OCI-M2 (cell line): Measurements from ENCODE around the gene PTCHD4.
"Not testable (repeated sequence)": the region's sequence is repeated elsewhere in the genome, so short reads cannot be mapped to it uniquely, and the experiment has no call there.

Experiments
- DNase-seq: peaks from one replicate; lab custom pipeline; 2025; ENCODE audit not compliant: unreplicated experiment; lab: John Stamatoyannopoulos, UW

The PTCHD4 gene

GRCh38 chr6:48111143-48111506, at the start of gene PTCHD4:
PTCHD4 (minus strand) TSS chr6:48111197; CDS start chr6:48068957, 42,240 bp downstream.
- DNase-seq = no peak

- DNase-seq = no peak
These were observed 40.1 kb upstream of the PTCHD4 start for GRCh38 chr6:48151142-48151541.

DNA sequence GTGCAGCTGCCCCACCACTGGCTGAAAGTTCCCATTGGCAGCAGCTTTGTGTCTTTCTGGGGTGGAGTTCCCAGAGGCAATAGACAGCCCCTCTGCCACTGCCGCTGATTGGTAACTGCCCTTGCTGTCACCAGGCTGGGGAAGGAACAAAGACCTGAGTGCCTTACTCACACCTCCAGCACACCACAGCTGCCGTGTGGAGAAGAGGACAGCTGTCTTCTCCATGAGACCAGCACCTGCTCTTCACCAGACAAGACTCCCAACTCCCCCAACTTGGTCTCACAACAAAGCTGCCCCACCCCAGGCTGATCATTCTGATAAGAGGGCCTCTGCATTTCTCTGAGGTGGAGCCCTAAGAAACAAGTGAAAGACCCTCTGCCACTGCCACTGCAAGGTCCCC, 39.7 kb upstream of the PTCHD4 start:
- DNase-seq = no peak

- DNase-seq = no peak
These were observed 36.1 kb upstream of the PTCHD4 start for GRCh38 chr6:48147051-48147450.

GRCh38 chr6:48144021-48144420, 33.0 kb upstream of the PTCHD4 start:
- DNase-seq = no peak

DNA sequence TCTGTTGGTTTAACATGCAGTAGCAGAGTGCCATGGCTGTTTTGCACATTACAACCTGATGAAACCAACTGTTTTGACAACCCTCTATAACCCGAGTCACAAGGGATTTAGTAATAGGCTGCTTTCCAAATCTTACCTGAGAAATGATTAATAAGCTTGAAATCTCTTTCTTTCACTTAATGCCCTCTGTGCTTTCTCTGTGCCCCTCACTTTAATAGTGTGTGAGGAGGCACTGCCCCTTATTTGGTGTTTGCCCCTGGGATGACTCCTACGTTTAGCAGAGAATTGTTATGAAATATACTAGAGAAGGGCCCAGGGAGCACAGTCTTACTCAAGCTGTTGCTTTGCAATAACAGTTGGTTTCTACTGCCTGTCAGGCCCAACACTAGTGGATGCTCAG, 31.0 kb upstream of the PTCHD4 start:
- no peak for DNase-seq

DNA sequence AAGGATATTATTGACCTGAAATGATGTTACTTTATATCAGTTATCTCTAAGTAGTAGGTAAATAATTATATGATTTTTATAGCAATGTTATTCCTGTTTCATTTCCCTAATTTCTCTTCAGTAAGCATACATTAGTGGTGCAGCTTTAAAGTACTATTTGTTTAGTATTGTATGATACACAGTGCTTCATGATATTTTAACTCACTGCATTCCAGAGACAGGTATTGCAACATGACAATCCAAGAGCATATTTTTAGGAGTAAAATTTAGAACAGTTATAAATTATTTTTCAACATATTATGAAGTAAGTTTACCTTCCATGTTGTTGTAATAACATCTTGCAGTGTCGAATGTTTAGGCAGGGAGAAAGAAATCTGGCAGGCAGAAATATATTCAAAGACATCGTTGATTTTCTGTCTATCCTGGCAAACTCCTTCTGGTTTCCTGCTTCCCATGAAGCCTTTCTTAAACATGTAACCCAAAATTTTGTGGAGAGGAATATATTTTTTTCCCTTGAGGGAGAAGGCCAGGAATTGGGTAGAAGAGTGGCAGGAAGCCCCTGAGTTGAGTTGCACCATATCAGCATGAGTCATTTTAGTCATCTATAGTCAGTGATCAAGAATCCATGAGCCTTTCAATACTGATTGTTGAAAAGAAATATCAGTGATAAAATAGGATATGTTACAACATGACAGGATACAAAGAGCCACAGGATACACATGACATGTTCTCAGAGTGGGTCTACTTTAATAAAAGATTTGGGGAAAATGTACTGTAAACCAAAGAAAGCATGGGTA, 29.0 kb upstream of the PTCHD4 start:
- DNase-seq = no peak

- DNase-seq = no peak
These were observed 25.9 kb upstream of the PTCHD4 start for GRCh38 chr6:48136856-48137255.

DNA sequence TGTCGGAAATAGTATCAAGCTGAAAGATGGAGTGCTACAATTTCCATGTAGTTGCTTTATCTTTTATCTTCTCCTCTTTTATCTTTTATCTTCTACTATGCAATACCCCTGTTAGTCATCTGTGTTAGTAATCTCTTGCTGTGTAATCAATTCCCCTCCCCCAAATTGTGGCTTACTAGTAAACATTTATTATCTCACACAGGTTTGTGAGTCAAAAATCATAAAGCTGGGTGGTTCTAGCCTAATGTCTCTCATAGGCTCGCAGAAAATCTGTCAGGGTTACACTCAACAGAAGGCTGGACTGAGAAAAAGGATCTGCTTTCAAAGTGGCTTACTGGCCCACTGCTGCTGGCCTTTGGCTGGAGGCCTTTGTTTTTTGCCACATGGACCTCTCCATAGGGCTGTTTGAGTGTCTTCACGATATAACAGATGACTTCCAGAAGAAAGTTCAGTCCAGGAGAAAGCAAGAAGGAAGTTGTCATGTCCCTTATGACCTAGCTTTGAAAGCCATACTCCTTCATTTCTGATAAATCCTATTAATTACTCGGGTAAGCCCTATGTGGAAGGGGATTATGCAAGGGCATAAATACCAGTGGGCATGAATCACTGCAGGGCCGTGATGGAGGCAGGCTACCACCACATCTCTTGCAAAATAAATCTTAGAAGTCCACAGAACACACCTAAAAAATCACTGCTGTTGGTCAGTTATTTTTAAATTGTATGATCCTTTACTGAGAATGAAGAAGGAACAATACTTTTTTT, 24.5 kb upstream of the PTCHD4 start:
- DNase-seq = no peak

GRCh38 chr6:48134246-48134645, 23.2 kb upstream of the PTCHD4 start:
- no peak for DNase-seq

- no peak for DNase-seq
These were observed 12.6 kb upstream of the PTCHD4 start for GRCh38 chr6:48123601-48124000.

- not testable (repeated sequence) for DNase-seq
These were observed 11.2 kb upstream of the PTCHD4 start for GRCh38 chr6:48121983-48122749.

- DNase-seq = no peak
These were observed 6.0 kb upstream of the PTCHD4 start for GRCh38 chr6:48116699-48117645.

DNA sequence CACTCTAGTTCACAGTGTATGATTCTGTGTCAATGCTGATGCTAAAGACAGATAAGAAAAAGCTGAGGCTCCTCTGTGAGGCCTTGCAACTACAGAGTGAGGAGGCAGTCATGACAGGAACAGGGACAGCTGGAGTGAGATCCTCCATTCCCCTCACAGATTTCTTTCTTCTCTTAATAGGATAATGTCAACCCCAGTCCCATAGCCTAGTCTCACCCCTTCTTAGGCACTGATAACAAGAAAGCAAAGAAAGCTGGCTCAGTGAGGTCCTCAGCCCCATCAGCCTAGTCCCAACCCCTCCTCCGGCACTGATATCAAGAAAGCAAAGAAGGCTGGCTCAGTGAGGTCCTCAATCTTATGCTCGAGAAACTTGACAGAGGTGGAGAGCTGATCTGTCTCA, 2.1 kb upstream of the PTCHD4 start:
- DNase-seq = no peak

DNA sequence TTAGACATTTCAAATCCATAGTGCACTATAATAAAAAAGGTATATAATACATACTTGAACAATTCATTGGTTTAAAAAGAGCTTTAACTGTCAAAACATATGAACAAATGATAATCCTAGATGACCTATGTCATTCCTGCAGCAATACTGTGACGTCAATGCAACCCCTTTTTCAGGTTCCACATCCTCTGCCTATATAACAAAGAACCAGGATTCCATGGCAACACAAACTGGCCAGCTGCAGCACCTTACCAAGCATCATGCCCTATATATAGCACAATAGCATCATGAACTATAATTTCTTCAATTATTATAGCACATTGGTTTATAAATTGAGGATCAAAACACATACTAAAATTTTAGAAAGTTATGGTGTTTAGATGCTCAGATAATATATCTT, 578 bp upstream of the PTCHD4 start:
- DNase-seq = no peak

- no peak for DNase-seq
These were observed 408 bp downstream of the PTCHD4 start for GRCh38 chr6:48110436-48111142.

GRCh38 chr6:48109944-48110343, 1.1 kb downstream of the PTCHD4 start:
- DNase-seq = no peak

GRCh38 chr6:48102476-48103195, 8.4 kb downstream of the PTCHD4 start:
- DNase-seq = not testable (repeated sequence)

DNA sequence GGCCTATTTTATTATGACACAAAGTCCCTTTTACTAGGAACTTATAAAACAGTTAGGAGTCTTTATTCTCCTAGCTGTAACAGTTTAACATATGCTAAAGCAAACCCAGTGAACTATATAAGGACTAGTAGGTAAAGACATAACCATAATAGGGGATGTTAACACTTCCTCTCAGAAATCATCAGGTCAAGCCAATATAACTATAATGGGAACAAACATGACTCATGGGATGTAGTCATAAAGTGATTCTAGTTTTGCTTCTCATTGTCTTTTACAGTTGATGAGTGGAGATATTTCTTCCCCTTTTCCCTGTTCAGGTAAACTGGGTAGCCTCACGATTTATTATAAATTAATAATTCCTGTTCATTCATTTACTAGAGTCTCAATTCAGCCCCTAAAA, 9.7 kb downstream of the PTCHD4 start:
- no peak for DNase-seq

DNA sequence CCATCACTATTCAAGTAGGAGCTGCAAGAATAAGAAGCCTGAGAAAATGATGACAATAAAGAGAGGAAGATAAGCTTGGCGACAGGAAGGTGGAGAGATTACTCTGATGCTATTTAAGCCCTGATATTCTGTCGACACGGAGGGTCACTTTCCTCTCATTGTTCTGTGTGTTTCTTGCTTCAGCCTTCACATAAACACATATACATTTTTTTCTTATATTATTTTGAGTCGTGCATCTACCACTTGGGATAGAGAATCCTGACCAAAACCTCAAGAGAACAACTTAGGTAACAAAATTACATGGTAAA, 10.5 kb downstream of the PTCHD4 start:
- no peak for DNase-seq
